HepG2 (cell line): Measurements from ENCODE around the gene RIPOR1. TPM values are rescaled to one million over a fixed set of nuclear protein-coding genes. Genes with fewer than 3 reads are reported as not detected.

Experiments
- ATM ChIP-seq: fragments of 450-650 bp; IDR thresholded peaks from 2 replicates; pipeline ENCODE4 v1.7.1; 2017; ENCODE audit warnings: mild to moderate bottlenecking, borderline replicate concordance
- BRD4 ChIP-seq: sonication (generic); formaldehyde crosslinking; IDR thresholded peaks from 2 replicates; pipeline ENCODE4 v1.4.0; 2020; ENCODE audit warnings: missing genetic modification reagents
- DNMT1 ChIP-seq: sonication (generic); formaldehyde crosslinking; IDR thresholded peaks from 2 replicates; pipeline ENCODE4 v1.5.1; 2020; ENCODE audit warnings: mild to moderate bottlenecking, missing genetic modification reagents
- FIP1L1 ChIP-seq: fragments of 200-400 bp; formaldehyde crosslinking; IDR thresholded peaks from 2 replicates; pipeline ENCODE4 v1.6.1; 2018; ENCODE audit warnings: low read depth, mild to moderate bottlenecking, low read length, moderate library complexity, borderline replicate concordance; ENCODE audit not compliant: insufficient read depth
- HOXA3 ChIP-seq: sonication (generic); formaldehyde crosslinking; IDR thresholded peaks from 2 replicates; pipeline ENCODE4 v1.5.0; 2020; ENCODE audit warnings: missing genetic modification reagents
- KDM1A ChIP-seq: IDR thresholded peaks from 2 replicates; pipeline ENCODE4 v1.6.1; 2016; ENCODE audit warnings: missing compliant biosample characterization
- MEIS1 ChIP-seq: sonication (generic); formaldehyde crosslinking; IDR thresholded peaks from 2 replicates; pipeline ENCODE4 v1.9.0; 2021; ENCODE audit warnings: mild to moderate bottlenecking, missing genetic modification reagents, moderate library complexity, borderline replicate concordance
- NFKB2 ChIP-seq: sonication (generic); formaldehyde crosslinking; IDR thresholded peaks from 2 replicates; pipeline ENCODE4 v1.4.0; 2020; ENCODE audit warnings: missing genetic modification reagents, borderline replicate concordance
- NPAS2 ChIP-seq: sonication (generic); formaldehyde crosslinking; IDR thresholded peaks from 2 replicates; pipeline ENCODE4 v1.8.0; 2022; ENCODE audit warnings: mild to moderate bottlenecking, missing genetic modification reagents, borderline replicate concordance
- POLR2AphosphoS5 ChIP-seq: IDR thresholded peaks from 2 replicates; pipeline ENCODE4 v1.6.1; 2012; ENCODE audit warnings: low read depth, low read length
- RCOR2 ChIP-seq: IDR thresholded peaks from 2 replicates; pipeline ENCODE4 v1.6.1; 2016; ENCODE audit warnings: missing biosample characterization, missing genetic modification reagents
- RFXAP ChIP-seq: sonication (generic); formaldehyde crosslinking; IDR thresholded peaks from 2 replicates; pipeline ENCODE4 v1.4.0; 2020; ENCODE audit warnings: missing genetic modification reagents, borderline replicate concordance
- SP1 ChIP-seq, 2 experiments: fragments of 450-650 bp in 1 of 2; sonication (generic) in 1 of 2; formaldehyde crosslinking in 1 of 2; IDR thresholded peaks; 2 replicates each; pipeline versions ENCODE4 v1.4.0 to v1.6.1; 2016 to 2020; ENCODE audit warnings: missing genetic modification reagents in 1 of 2
- XRCC5 ChIP-seq: fragments of 200-400 bp; formaldehyde crosslinking; optimal IDR thresholded peaks from 2 replicates; pipeline ENCODE3; 2017; ENCODE audit warnings: mild to moderate bottlenecking, low read length
- ZKSCAN8 ChIP-seq: IDR thresholded peaks from 2 replicates; pipeline ENCODE4 v1.6.1; 2016; ENCODE audit warnings: borderline replicate concordance, missing genetic modification reagents, missing compliant biosample characterization
- ZNF543 ChIP-seq: sonication (generic); formaldehyde crosslinking; IDR thresholded peaks from 2 replicates; pipeline ENCODE4 v1.4.0; 2020; ENCODE audit warnings: mild to moderate bottlenecking, missing genetic modification reagents
- polyA plus RNA-seq, 8 experiments: library from polyadenylated mRNA; depleted of rRNA in 3 of 8; stranded (reverse) in 7 of 8; unstranded in 1 of 8; fragments of >200 nt; fragmentation: Illumina TruSeq in 4 of 8; extraction: Trizol in 4 of 8; gene quantifications; 2 replicates each; pipeline versions ENCODE4 v1.2.1 to v1.2.3, GENCODE V29; 2011 to 2016; ENCODE audit warnings: low read depth in 4 of 8, missing spikeins in 1 of 8, mixed read lengths in 1 of 8; ENCODE audit not compliant: insufficient read depth in 1 of 8
- total RNA-seq, 5 experiments: library from RNA; depleted of rRNA; stranded (reverse); fragments of >200 nt; fragmentation: Illumina TruSeq; extraction: Trizol; gene quantifications; 2 replicates each; pipeline ENCODE4 v1.2.3, GENCODE V29; 2016; ENCODE audit warnings: low read depth in 1 of 5
- TF ChIP-seq, protein P1 (sequence below): sonication (generic); formaldehyde crosslinking; IDR thresholded peaks from 2 replicates; pipeline ENCODE4 v1.4.0; 2020; ENCODE audit warnings: missing genetic modification reagents
- TF ChIP-seq, protein P2 (sequence below): sonication (generic); formaldehyde crosslinking; IDR thresholded peaks from 2 replicates; pipeline ENCODE4 v1.4.0; 2020; ENCODE audit warnings: missing genetic modification reagents, mild to moderate bottlenecking, borderline replicate concordance
- TF ChIP-seq, protein P3 (sequence below): sonication (generic); formaldehyde crosslinking; IDR thresholded peaks from 2 replicates; pipeline ENCODE4 v1.4.0; 2020; ENCODE audit warnings: mild to moderate bottlenecking, missing genetic modification reagents, borderline replicate concordance

Gene RIPOR1
- total and polyA plus RNA-seq, 2 of the 13 experiments (the other 11 are each of a cell fraction or from before 2014, with no cell fraction given), result 4.6 to 8.1 TPM

- TF ChIP-seq, protein P1, sequence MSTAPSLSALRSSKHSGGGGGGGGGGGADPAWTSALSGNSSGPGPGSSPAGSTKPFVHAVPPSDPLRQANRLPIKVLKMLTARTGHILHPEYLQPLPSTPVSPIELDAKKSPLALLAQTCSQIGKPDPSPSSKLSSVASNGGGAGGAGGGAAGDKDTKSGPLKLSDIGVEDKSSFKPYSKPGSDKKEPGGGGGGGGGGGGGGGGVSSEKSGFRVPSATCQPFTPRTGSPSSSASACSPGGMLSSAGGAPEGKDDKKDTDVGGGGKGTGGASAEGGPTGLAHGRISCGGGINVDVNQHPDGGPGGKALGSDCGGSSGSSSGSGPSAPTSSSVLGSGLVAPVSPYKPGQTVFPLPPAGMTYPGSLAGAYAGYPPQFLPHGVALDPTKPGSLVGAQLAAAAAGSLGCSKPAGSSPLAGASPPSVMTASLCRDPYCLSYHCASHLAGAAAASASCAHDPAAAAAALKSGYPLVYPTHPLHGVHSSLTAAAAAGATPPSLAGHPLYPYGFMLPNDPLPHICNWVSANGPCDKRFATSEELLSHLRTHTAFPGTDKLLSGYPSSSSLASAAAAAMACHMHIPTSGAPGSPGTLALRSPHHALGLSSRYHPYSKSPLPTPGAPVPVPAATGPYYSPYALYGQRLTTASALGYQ (CRISPR knock-in tag), result no peak
- TF ChIP-seq SP1 (IDR thresholded peaks at IDR 0.05) (no peak), SP1 (CRISPR knock-in tag; IDR thresholded peaks at IDR 0.05) (no peak; the same call in 1 of the 2 replicates), FIP1L1 (no peak), HOXA3 (CRISPR knock-in tag) (no peak), KDM1A (CRISPR knock-in tag) (no peak), POLR2AphosphoS5 (no peak), MEIS1 (CRISPR knock-in tag) (no peak), NFKB2 (CRISPR knock-in tag) (no peak), NPAS2 (CRISPR knock-in tag) (no peak), ZKSCAN8 (no peak), BRD4 (CRISPR knock-in tag) (no peak), DNMT1 (CRISPR knock-in tag) (no peak), XRCC5 (peak; percentile 91), RFXAP (CRISPR knock-in tag) (no peak), ATM (no peak), ZNF543 (no peak), RCOR2 (CRISPR knock-in tag) (no peak)
- TF ChIP-seq, protein P2, sequence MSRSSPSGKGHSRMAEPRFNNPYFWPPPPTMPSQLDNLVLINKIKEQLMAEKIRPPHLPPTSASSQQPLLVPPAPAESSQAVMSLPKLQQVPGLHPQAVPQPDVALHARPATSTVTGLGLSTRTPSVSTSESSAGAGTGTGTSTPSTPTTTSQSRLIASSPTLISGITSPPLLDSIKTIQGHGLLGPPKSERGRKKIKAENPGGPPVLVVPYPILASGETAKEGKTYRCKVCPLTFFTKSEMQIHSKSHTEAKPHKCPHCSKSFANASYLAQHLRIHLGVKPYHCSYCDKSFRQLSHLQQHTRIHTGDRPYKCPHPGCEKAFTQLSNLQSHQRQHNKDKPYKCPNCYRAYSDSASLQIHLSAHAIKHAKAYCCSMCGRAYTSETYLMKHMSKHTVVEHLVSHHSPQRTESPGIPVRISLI (CRISPR knock-in tag), result no peak; the same call in 1 of the 2 replicates
- TF ChIP-seq, protein P3, sequence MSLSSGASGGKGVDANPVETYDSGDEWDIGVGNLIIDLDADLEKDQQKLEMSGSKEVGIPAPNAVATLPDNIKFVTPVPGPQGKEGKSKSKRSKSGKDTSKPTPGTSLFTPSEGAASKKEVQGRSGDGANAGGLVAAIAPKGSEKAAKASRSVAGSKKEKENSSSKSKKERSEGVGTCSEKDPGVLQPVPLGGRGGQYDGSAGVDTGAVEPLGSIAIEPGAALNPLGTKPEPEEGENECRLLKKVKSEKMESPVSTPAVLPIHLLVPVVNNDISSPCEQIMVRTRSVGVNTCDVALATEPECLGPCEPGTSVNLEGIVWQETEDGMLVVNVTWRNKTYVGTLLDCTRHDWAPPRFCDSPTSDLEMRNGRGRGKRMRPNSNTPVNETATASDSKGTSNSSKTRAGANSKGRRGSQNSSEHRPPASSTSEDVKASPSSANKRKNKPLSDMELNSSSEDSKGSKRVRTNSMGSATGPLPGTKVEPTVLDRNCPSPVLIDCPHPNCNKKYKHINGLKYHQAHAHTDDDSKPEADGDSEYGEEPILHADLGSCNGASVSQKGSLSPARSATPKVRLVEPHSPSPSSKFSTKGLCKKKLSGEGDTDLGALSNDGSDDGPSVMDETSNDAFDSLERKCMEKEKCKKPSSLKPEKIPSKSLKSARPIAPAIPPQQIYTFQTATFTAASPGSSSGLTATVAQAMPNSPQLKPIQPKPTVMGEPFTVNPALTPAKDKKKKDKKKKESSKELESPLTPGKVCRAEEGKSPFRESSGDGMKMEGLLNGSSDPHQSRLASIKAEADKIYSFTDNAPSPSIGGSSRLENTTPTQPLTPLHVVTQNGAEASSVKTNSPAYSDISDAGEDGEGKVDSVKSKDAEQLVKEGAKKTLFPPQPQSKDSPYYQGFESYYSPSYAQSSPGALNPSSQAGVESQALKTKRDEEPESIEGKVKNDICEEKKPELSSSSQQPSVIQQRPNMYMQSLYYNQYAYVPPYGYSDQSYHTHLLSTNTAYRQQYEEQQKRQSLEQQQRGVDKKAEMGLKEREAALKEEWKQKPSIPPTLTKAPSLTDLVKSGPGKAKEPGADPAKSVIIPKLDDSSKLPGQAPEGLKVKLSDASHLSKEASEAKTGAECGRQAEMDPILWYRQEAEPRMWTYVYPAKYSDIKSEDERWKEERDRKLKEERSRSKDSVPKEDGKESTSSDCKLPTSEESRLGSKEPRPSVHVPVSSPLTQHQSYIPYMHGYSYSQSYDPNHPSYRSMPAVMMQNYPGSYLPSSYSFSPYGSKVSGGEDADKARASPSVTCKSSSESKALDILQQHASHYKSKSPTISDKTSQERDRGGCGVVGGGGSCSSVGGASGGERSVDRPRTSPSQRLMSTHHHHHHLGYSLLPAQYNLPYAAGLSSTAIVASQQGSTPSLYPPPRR (CRISPR knock-in tag), result no peak
These were observed 18.3 kb downstream of the RIPOR1 start (continued) for GRCh38 chr16:67546761-67547422.
